ENCODE results near the gene LNP1.

Gene LNP1

GRCh38 chr3:100503448-100503847, 102.1 kb downstream of the LNP1 start:
- Histone ChIP-seq H2AFZ (ENCODE audit: low read depth) (no peak overlapping the region), H3K79me2 (ENCODE audit: insufficient read depth, low read depth) (no peaks in the 10 kb centered on the region), H3K9ac (no peak overlapping the region), H4K20me1 (ENCODE audit: insufficient read depth) (no peaks in the 10 kb centered on the region), H3K4me1 (ENCODE audit: low read depth, poor library complexity, severe bottlenecking) (no peaks in the 10 kb centered on the region), H3K4me2 (no peak overlapping the region), H3K36me3 (ENCODE audit: insufficient read depth) (no peaks in the 10 kb centered on the region), H3K4me3 (IDR thresholded peaks at IDR 0.05; ENCODE audit: insufficient read depth, low read depth, low read length) (no peak overlapping the region), H3K27me3 (ENCODE audit: insufficient read depth, low read depth) (no peaks in the 10 kb centered on the region), H3K27ac (no peak overlapping the region)
- TF ChIP-seq CTCF (conservative IDR thresholded peaks at IDR 0.05; ENCODE audit: low read depth, low read length), result no peak
